OCI-LY1 (cell line): ENCODE data around the gene SORBS2.

Experiments
- H2AFZ ChIP-seq: fragments of 200-600 bp; sonication (generic), shearing (Covaris generic); 2 replicates; pipeline ENCODE4 v1.6.0; 2014; ENCODE audit warnings: antibody characterized with exemption, mild to moderate bottlenecking, low read length
- H3F3A ChIP-seq: fragments of 200-600 bp; sonication (generic), shearing (Covaris generic); 2 replicates; pipeline ENCODE4 v1.6.0; 2014; ENCODE audit warnings: mild to moderate bottlenecking, antibody characterized with exemption, low read length, moderate library complexity; ENCODE audit not compliant: insufficient read depth
- H3K27ac ChIP-seq: fragments of 200-600 bp; sonication (generic); 2 replicates; pipeline ENCODE4 v1.5.1; 2014; ENCODE audit warnings: low read length, mixed run types, mild to moderate bottlenecking, low read depth; ENCODE audit not compliant: poor library complexity, severe bottlenecking
- H3K27me3 ChIP-seq: fragments of 200-600 bp; sonication (generic); 2 replicates; pipeline ENCODE4 v1.6.0; 2014; ENCODE audit warnings: antibody characterized with exemption, mild to moderate bottlenecking, low read length, moderate library complexity; ENCODE audit not compliant: insufficient read depth
- H3K36me3 ChIP-seq: fragments of 200-600 bp; sonication (generic); 2 replicates; pipeline ENCODE4 v1.6.1; 2014; ENCODE audit warnings: mild to moderate bottlenecking, antibody characterized with exemption, low read length, moderate library complexity, mixed read lengths; ENCODE audit not compliant: insufficient read depth
- H3K4me1 ChIP-seq: fragments of 200-600 bp; sonication (generic); 2 replicates; pipeline ENCODE4 v1.5.1; 2014; ENCODE audit warnings: mild to moderate bottlenecking, low read length, moderate library complexity; ENCODE audit not compliant: insufficient read depth, severe bottlenecking
- H3K4me2 ChIP-seq: fragments of 200-600 bp; sonication (generic), shearing (Covaris generic); 2 replicates; pipeline ENCODE4 v1.6.1; 2014; ENCODE audit warnings: low read length
- H3K4me3 ChIP-seq: fragments of 200-600 bp; sonication (generic); 2 replicates; pipeline ENCODE4 v1.5.1; 2014; ENCODE audit warnings: low read length, low read depth, mild to moderate bottlenecking, mixed read lengths; ENCODE audit not compliant: poor library complexity, severe bottlenecking
- H3K79me2 ChIP-seq: fragments of 200-600 bp; shearing (Covaris generic); 2 replicates; pipeline ENCODE4 v1.6.1; 2016; ENCODE audit warnings: mixed run types, low read length, mixed read lengths; ENCODE audit not compliant: insufficient read depth
- H3K9ac ChIP-seq: fragments of 200-600 bp; sonication (generic), shearing (Covaris generic); 2 replicates; pipeline ENCODE4 v1.6.1; 2014; ENCODE audit warnings: mild to moderate bottlenecking, low read length, mixed read lengths
- H3K9me2 ChIP-seq: fragments of 200-600 bp; sonication (generic), shearing (Covaris generic); 2 replicates; pipeline ENCODE4 v1.6.1; 2014; ENCODE audit warnings: low read depth, mild to moderate bottlenecking, low read length, mixed read lengths
- H3K9me3 ChIP-seq: fragments of 200-600 bp; shearing (Covaris generic); 2 replicates; pipeline ENCODE4 v1.6.1; 2014; ENCODE audit warnings: low read length, mixed read lengths
- H4K20me1 ChIP-seq: fragments of 200-600 bp; sonication (generic), shearing (Covaris generic); 2 replicates; pipeline ENCODE4 v1.6.0; 2016; ENCODE audit warnings: mild to moderate bottlenecking, low read length; ENCODE audit not compliant: insufficient read depth
- CTCF ChIP-seq: fragments of 200-600 bp; sonication (generic), shearing (Covaris generic); IDR thresholded peaks from 2 replicates; pipeline ENCODE4 v1.5.1; 2017; ENCODE audit warnings: mild to moderate bottlenecking, antibody characterized with exemption, low read length, moderate library complexity, mixed read lengths
- EZH2 ChIP-seq: fragments of 200-600 bp; sonication (generic), shearing (Covaris generic); IDR thresholded peaks from 2 replicates; pipeline ENCODE4 v1.8.0; 2017; ENCODE audit warnings: borderline replicate concordance, mixed run types, mild to moderate bottlenecking, antibody characterized with exemption, low read length, moderate library complexity, mixed read lengths

SORBS2 gene

GRCh38 chr4:185800266-185800945 is 11.6 kb downstream of the SORBS2 start:
- no peaks in the 10 kb centered on the region for H3K27me3 ChIP-seq
- H3K36me3 ChIP-seq = peaks cover 50% of the 10 kb centered on the region
- no peaks in the 10 kb centered on the region for H3F3A ChIP-seq
- H3K4me3 ChIP-seq = no peak overlapping the region
- H3K9ac ChIP-seq = no peak overlapping the region
- H2AFZ ChIP-seq = no peak overlapping the region
- H3K9me3 ChIP-seq = no peaks in the 10 kb centered on the region
- H3K9me2 ChIP-seq = no peaks in the 10 kb centered on the region
- H3K79me2 ChIP-seq = peaks cover 31% of the 10 kb centered on the region
- peaks cover 20% of the 10 kb centered on the region for H3K4me1 ChIP-seq
- no peak overlapping the region for H3K27ac ChIP-seq
- no peaks in the 10 kb centered on the region for H4K20me1 ChIP-seq
- H3K4me2 ChIP-seq = no peak overlapping the region
- TF ChIP-seq CTCF (no peak), EZH2 (no peak)

- Histone ChIP-seq H3K4me3 (no peak overlapping the region), H3K27ac (no peak overlapping the region), H2AFZ (no peak overlapping the region), H3K36me3 (peaks cover 50% of the 10 kb centered on the region), H3K9me3 (no peaks in the 10 kb centered on the region), H4K20me1 (no peaks in the 10 kb centered on the region), H3K4me2 (no peak overlapping the region), H3K9me2 (no peaks in the 10 kb centered on the region), H3K27me3 (no peaks in the 10 kb centered on the region), H3K9ac (no peak overlapping the region), H3F3A (no peaks in the 10 kb centered on the region), H3K79me2 (peaks cover 22% of the 10 kb centered on the region), H3K4me1 (peaks cover 29% of the 10 kb centered on the region)
- TF ChIP-seq EZH2 = no peak
These were observed 12.6 kb downstream of the SORBS2 start for GRCh38 chr4:185799442-185799841.

- Histone ChIP-seq H3K9me3 (no peaks in the 10 kb centered on the region), H4K20me1 (no peaks in the 10 kb centered on the region), H3K4me2 (no peak overlapping the region), H3K27me3 (no peaks in the 10 kb centered on the region), H3K4me3 (no peak overlapping the region), H3F3A (no peaks in the 10 kb centered on the region), H3K9ac (no peak overlapping the region), H3K79me2 (peaks cover 6% of the 10 kb centered on the region; the same call in 1 of the 2 replicates), H3K27ac (no peak overlapping the region), H2AFZ (no peak overlapping the region), H3K4me1 (peaks cover 38% of the 10 kb centered on the region), H3K36me3 (peaks cover 34% of the 10 kb centered on the region), H3K9me2 (no peaks in the 10 kb centered on the region)
- TF ChIP-seq CTCF = no peak
- no peak for TF ChIP-seq EZH2
These were observed 14.2 kb downstream of the SORBS2 start for GRCh38 chr4:185797596-185798338.
